HG02610 (cell line): ENCODE data around the gene YWHAH.

Experiments
- ATAC-seq: cut with Tn5 transposase; IDR thresholded peaks from one replicate; pipeline ENCODE4 v1.9.1; 2021; ENCODE audit warnings: mild to moderate bottlenecking, moderate library complexity; ENCODE audit not compliant: unreplicated experiment

The YWHAH gene

DNA sequence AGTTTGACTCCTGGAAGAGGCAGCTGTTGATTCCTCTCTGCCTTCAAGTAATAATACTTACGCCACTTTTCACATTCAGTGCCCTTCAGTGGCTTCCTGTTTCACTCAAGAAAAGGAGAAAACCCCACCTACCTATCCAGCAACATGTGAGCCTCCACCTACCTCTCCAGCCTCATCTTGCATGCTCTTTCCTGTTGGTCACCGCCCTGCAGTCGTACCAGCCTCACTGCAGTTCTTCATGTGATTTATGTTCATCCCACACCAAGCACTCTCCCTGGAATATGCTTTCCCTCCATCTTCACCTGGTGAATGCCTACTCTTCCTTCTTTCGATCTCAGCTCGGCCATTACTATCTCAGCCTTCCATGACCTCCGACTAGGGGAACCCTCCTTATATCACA, 21.8 kb upstream of the YWHAH start:
- ATAC-seq, result no peak

GRCh38 chr22:31923136-31923535, 21.2 kb upstream of the YWHAH start:
- no peak for ATAC-seq

- no peak for ATAC-seq
Measured at GRCh38 chr22:31923747-31924146, 20.6 kb upstream of the YWHAH start.

DNA sequence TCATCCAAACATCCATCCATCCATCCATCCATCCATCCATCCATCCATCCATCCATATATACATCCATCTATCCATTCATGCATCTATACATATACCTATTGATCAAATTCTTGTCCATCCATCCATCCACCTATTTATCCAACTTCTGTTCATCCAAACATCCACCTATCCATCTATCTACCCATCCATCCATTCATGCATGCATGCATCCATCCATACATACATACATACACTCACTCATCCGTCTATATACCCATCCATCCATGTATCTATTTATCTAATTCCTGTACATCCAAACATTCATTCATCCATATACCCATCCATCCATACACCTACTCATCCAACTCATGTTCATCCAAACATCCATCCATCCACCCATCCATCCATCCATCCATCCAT, 19.3 kb upstream of the YWHAH start:
- no peak for ATAC-seq

DNA sequence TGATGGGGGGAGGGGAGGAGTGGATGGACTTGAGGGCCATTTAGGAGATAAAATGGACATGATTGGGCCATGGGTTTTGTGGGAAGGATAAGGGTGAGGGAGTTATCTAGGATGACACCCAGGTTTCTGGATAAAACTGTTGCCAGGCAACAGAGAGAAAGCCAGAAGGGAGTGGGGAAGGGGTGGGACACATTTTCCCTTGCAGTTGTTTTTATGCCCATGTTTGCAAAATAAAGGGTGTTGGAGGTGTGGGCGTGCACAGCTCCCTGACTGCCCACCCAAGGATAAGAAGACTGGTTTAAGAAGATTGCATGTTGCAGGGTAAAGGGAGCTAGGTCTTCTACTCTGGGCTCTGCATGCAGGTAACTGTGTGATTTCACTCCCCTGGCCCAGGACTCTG, 18.3 kb upstream of the YWHAH start:
- ATAC-seq, result no peak

DNA sequence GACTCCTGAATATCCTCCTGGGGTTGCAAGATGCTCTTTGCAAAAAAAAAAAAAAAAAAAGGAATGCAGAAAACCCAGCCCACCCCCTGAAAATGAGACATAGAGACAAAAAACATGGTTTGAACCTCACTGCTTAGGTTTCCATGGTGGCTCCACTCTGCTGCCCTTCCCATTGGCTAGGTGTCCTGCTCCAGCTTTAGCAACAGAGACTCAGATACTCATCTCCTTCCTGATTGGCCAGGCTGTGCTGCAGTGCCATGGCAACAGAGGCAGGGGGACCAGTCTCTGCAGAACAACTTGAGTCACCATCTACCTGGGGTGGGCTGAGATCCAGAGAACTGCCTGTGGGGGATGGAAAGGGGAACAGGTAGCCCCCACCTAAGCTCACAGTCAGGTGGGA, 17.4 kb upstream of the YWHAH start:
- ATAC-seq, result no peak

DNA sequence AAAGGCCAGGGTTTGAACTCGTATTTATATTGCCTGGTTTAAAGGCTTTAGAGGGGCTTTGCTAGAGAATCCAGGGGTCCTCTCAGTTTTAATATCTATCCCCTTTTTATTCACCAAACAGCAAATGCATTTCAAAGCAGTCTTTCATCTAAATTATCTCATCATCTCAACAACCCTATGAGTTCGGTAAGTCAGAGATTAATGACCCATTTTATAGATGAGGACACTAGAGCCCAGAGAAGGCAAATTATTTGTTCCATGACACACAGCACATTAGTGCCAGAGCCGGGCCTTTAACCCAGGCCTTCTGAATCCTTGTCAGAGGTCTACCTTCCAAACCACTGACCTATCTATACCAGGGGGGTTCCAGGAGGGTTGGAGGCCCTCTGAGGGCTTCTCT, 16.8 kb upstream of the YWHAH start:
- no peak for ATAC-seq

- ATAC-seq, result no peak
Measured at GRCh38 chr22:31929167-31929930, 15.0 kb upstream of the YWHAH start.

DNA sequence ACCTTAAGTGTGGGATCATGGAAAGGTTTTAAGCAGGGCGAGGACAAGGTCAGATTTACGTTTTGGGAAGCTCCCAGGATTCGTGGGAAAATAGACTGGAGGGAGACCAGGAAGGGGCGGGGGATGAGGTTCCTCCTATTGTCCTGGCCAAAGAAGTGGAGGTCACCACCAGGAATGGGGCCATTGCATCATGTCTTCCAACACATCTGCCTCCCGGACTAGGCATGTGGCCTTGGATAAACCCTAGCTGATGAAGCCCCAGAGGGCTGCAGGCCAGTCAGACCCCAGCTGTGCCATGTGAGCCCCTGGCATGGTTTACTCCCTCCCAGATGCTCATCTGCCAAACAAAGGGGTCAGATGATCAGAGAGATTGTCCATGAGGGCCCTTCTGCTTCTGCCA, 11.5 kb upstream of the YWHAH start:
- ATAC-seq, result no peak

DNA sequence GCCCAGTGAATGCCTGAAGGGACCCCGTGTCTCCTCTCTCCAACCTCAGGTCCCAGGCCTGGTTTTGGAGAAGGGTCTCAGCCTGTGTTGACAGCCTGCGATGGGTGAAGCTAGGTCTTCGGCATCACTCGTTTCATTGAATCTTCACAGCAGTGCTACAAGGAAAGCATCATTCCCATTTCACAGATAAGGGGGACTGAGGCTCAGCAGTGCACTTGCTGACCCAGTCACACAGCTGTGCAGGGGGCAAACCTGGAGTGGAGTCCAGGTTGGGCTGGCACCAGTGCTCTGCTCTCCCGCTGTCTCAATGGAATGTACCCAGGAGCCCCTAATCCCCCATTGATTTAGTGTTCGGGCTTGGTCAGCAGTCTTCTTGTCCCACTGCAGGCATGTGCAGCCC, 10.9 kb upstream of the YWHAH start:
- ATAC-seq, result no peak

GRCh38 chr22:31933816-31934482, 10.4 kb upstream of the YWHAH start:
- ATAC-seq, result no peak

GRCh38 chr22:31935961-31936635, 8.2 kb upstream of the YWHAH start:
- no peak for ATAC-seq

DNA sequence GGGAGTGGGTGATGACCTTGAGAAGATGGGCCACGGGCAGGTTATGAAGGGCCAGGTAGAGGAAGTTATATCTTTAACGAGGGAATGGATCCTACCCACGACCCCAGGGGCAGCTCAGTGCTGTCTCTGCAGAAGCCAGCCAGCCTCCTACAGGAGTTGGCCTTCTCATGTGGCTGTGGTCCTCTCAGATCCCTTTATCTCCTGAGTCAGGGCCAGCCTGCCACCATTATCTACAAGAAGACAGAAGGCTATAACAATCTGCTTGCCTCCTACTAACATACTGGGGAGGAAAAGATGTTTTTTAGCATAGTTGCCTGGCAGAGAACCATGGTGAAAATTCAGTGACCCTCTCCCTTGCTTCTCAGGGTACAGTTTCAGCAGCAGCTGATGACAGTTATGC, 7.0 kb upstream of the YWHAH start:
- no peak for ATAC-seq

DNA sequence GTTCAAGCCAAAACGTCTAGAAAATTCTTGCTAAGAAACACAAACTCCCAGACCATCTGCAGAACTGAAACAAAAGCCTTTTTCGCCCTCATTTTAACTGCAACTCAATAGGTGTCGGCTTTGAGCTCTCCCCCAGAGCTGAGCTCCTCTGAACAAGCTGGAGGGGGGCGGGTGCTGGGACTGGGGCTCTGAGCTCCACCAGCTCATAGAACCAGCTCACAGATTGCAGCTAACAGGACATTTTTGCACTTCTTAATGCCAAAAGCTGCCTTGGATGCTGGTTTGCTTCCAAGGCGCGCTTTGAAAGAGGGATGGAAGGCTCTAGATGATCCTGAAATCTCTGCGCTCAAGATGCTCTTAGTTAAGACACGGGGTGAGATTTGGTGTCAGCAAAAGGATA, 6.0 kb upstream of the YWHAH start:
- no peak for ATAC-seq

- ATAC-seq, result no peak
Measured at GRCh38 chr22:31940506-31940905, 3.8 kb upstream of the YWHAH start.

- ATAC-seq, result no peak
Measured at GRCh38 chr22:31942091-31942490, 2.2 kb upstream of the YWHAH start.

DNA sequence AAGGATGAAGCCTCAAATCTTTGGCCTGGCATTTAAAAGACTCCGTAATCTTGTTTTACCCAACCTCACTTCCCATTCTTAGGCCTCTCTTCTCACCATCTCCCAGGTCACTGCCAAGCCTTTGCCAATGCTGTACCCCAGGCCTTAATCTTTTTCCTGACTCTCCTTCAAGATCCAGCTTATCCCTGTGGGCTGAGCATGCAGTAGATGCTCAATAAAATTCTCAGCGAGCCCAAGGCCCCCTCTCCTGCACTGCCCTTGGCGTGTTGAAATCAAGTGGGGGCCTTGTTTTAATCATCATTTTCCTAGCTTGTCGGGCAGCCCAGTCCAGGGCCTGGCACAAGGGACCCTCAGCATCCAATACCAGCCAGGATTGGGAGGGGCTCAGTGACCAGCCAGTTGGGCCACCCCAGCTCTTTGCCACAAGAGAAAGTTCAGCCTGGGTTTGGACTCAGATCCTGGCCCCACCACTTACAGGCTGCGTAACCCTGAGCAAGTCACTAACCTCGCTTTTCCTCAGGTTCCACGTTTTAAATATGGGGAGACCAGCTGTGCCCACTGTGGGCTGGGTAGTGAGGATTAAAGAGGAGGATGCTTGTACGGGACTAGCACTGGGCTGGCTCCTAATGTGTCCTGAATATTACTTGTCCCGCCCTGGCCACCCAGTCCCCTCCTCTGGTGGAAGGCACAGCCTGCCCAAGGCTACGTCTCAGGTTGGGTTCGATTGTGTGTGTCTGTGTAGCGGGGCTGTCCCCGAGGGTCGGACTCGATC, 943 bp upstream of the YWHAH start:
- ATAC-seq, result no peak

DNA sequence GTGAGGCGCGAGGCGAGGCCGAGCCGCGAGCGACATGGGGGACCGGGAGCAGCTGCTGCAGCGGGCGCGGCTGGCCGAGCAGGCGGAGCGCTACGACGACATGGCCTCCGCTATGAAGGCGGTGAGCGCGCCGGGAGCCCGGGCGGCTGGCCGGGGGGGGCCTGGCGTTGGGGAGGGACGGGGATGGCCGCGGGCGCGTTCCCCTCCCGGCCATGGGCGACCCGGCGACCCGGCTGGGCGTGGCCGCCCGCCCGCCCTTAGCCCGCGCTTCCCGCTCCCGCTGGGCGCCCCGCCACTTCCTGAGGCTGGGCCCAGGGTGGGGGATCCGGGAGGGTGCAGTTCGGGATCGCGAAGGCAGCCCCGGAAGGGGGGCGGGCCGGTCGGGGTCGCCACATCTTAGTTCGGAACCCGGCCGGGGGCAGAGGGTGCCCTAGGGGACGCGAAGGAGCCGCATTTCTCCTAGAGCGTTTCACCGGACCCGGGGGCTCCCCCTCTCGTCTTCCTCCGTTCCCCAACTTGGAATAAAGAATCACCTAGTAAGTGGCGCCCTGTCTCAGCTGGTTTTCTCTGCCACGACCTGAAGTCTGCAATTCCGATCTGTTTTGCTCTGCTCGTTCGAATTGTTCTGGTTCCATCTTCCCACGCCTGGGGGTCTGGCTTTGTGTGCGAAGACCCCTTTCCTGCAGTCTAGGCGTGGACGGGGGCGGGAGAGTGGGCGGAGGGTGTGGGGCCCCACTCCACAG, 536 bp downstream of the YWHAH start:
- ATAC-seq, result peak; percentile 22

DNA sequence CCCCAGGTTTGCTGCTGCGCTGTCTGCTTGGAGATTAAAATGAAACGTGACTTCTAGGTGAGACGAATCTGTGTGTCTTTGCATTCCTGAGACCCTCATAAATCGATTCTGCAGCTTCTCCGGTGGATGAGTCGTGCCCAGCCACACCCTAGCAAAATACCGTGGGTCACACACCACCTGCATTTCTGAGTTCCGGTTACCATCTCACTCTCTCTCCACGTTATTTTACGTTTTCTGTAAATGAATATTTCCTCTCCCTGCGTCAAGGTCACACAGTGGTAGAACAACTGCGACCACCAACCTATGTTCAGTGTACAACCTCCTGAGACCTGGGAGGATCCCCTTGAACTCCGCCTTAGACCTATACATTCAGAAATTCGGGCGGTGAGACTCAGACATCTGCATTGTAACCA, 1.1 kb downstream of the YWHAH start:
- ATAC-seq, result no peak

DNA sequence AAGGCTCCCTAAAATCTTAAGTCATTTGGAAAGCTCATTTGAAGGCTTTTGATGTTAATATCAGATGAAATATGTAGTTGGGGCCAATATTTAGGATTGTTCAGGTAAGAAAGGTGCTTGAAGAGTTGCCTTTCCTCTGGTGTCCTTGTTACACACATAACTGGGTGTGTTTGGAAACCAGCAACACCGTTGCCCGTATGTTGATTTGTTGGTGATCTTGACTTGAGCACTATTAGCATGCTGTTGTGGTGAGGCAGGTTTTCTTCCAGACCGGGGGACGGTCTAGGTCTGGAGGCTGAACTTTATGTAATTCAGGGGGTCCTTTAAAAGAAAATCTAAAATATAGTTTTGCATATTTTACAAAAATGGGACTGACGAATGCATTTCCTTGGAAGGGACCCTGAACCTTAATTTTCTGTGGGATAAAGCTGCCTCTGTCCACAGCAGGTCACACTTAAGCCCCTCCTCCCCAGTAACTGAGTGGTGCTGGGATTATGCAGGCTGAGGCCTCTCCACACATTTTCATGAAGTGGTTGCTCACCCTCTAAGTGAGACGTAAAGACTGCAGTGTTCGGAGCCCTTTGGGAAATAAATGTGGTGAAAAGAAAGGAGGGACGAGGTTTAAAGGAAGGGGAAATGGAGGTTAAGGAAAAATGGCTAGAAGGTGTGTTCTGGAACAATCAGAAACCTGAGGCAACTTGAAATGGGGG, 1.8 kb downstream of the YWHAH start:
- no peak for ATAC-seq
